Measurements from ENCODE around the gene LGALS12.

Gene LGALS12

GRCh38 chr11:63532117-63532516, 26.2 kb downstream of the LGALS12 start:
- no peak overlapping the region for H3K4me3 ChIP-seq (ENCODE audit: low read length)
- no peak for DNase-seq (ENCODE audit: low read depth)
- no peak for TF ChIP-seq CTCF (IDR thresholded peaks at IDR 0.05; ENCODE audit: insufficient read depth, low read depth, low read length, missing control alignments)

GRCh38 chr11:63532799-63533475, 27.1 kb downstream of the LGALS12 start:
- no peak for DNase-seq (ENCODE audit: low read depth)
- TF ChIP-seq CTCF (IDR thresholded peaks at IDR 0.05; ENCODE audit: insufficient read depth, low read depth, low read length, missing control alignments), result no peak
- no peak overlapping the region for H3K4me3 ChIP-seq (ENCODE audit: low read length)

GRCh38 chr11:63534076-63534475, 28.2 kb downstream of the LGALS12 start:
- no peak for DNase-seq (ENCODE audit: low read depth)
- TF ChIP-seq CTCF (IDR thresholded peaks at IDR 0.05; ENCODE audit: insufficient read depth, low read depth, low read length, missing control alignments), result no peak
- H3K4me3 ChIP-seq (ENCODE audit: low read length), result no peak overlapping the region

GRCh38 chr11:63534895-63535461, 29.1 kb downstream of the LGALS12 start:
- no peak for DNase-seq (ENCODE audit: low read depth)
- no peak overlapping the region for H3K4me3 ChIP-seq (ENCODE audit: low read length)
- TF ChIP-seq CTCF (IDR thresholded peaks at IDR 0.05; ENCODE audit: insufficient read depth, low read depth, low read length, missing control alignments), result no peak

GRCh38 chr11:63535734-63536133, 29.9 kb downstream of the LGALS12 start:
- H3K4me3 ChIP-seq (ENCODE audit: low read length), result no peak overlapping the region
- no peak for TF ChIP-seq CTCF (IDR thresholded peaks at IDR 0.05; ENCODE audit: insufficient read depth, low read depth, low read length, missing control alignments)
- DNase-seq (ENCODE audit: low read depth), result no peak

- TF ChIP-seq CTCF (IDR thresholded peaks at IDR 0.05; ENCODE audit: insufficient read depth, low read depth, low read length, missing control alignments), result no peak
- H3K4me3 ChIP-seq (ENCODE audit: low read length), result no peak within 1 kb of the TSS
- DNase-seq (ENCODE audit: low read depth), result no peak
Observed at GRCh38 chr11:63536669-63537292, 30.9 kb downstream of the LGALS12 start, which contains the start of gene PLAAT4. Gene PLAAT4, plus strand, starts transcription at chr11:63536808. Its CDS starts 61 bp downstream, at chr11:63536869.

Data from epithelial cell of esophagus (primary cell).